ENCODE results near the gene MIP. TPM values are rescaled to one million over a fixed set of nuclear protein-coding genes. Genes with fewer than 3 reads are reported as not detected.

MIP gene
- total and polyA plus RNA-seq, 10 of the 15 experiments (the other 5 are each of a cell fraction or from before 2014, with no cell fraction given), result 0.04 to 0.18 (median 0.11) TPM; not detected in 3

- TF ChIP-seq, protein P1, sequence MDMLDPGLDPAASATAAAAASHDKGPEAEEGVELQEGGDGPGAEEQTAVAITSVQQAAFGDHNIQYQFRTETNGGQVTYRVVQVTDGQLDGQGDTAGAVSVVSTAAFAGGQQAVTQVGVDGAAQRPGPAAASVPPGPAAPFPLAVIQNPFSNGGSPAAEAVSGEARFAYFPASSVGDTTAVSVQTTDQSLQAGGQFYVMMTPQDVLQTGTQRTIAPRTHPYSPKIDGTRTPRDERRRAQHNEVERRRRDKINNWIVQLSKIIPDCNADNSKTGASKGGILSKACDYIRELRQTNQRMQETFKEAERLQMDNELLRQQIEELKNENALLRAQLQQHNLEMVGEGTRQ (IDR thresholded peaks at IDR 0.05; ENCODE audit: borderline replicate concordance, low read depth, low read length), result peak; percentile 92
- TF ChIP-seq, protein P2, sequence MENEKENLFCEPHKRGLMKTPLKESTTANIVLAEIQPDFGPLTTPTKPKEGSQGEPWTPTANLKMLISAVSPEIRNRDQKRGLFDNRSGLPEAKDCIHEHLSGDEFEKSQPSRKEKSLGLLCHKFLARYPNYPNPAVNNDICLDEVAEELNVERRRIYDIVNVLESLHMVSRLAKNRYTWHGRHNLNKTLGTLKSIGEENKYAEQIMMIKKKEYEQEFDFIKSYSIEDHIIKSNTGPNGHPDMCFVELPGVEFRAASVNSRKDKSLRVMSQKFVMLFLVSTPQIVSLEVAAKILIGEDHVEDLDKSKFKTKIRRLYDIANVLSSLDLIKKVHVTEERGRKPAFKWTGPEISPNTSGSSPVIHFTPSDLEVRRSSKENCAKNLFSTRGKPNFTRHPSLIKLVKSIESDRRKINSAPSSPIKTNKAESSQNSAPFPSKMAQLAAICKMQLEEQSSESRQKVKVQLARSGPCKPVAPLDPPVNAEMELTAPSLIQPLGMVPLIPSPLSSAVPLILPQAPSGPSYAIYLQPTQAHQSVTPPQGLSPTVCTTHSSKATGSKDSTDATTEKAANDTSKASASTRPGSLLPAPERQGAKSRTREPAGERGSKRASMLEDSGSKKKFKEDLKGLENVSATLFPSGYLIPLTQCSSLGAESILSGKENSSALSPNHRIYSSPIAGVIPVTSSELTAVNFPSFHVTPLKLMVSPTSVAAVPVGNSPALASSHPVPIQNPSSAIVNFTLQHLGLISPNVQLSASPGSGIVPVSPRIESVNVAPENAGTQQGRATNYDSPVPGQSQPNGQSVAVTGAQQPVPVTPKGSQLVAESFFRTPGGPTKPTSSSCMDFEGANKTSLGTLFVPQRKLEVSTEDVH (IDR thresholded peaks at IDR 0.05; ENCODE audit: low read depth, partially characterized antibody), result no peak
- TF ChIP-seq SPI1 (IDR thresholded peaks at IDR 0.05; ENCODE audit: borderline replicate concordance, insufficient read depth, low read depth, low read length) (peak; percentile 69), IRF3 (IDR thresholded peaks at IDR 0.05) (no peak), STAT1 (conservative IDR thresholded peaks at IDR 0.05) (no peak), ZBTB33 (IDR thresholded peaks at IDR 0.05) (no peak), NFXL1 (IDR thresholded peaks at IDR 0.05; ENCODE audit: borderline replicate concordance) (no peak), MEF2B (IDR thresholded peaks at IDR 0.05; ENCODE audit: partially characterized antibody, poor library complexity, severe bottlenecking) (no peak)
- TF ChIP-seq, protein P3, sequence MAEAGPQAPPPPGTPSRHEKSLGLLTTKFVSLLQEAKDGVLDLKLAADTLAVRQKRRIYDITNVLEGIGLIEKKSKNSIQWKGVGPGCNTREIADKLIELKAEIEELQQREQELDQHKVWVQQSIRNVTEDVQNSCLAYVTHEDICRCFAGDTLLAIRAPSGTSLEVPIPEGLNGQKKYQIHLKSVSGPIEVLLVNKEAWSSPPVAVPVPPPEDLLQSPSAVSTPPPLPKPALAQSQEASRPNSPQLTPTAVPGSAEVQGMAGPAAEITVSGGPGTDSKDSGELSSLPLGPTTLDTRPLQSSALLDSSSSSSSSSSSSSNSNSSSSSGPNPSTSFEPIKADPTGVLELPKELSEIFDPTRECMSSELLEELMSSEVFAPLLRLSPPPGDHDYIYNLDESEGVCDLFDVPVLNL (IDR thresholded peaks at IDR 0.05; ENCODE audit: low read depth, low read length), result no peak
- TF ChIP-seq, protein P4, sequence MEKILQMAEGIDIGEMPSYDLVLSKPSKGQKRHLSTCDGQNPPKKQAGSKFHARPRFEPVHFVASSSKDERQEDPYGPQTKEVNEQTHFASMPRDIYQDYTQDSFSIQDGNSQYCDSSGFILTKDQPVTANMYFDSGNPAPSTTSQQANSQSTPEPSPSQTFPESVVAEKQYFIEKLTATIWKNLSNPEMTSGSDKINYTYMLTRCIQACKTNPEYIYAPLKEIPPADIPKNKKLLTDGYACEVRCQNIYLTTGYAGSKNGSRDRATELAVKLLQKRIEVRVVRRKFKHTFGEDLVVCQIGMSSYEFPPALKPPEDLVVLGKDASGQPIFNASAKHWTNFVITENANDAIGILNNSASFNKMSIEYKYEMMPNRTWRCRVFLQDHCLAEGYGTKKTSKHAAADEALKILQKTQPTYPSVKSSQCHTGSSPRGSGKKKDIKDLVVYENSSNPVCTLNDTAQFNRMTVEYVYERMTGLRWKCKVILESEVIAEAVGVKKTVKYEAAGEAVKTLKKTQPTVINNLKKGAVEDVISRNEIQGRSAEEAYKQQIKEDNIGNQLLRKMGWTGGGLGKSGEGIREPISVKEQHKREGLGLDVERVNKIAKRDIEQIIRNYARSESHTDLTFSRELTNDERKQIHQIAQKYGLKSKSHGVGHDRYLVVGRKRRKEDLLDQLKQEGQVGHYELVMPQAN (conservative IDR thresholded peaks at IDR 0.05), result peak; percentile 81
- TF ChIP-seq, protein P5, sequence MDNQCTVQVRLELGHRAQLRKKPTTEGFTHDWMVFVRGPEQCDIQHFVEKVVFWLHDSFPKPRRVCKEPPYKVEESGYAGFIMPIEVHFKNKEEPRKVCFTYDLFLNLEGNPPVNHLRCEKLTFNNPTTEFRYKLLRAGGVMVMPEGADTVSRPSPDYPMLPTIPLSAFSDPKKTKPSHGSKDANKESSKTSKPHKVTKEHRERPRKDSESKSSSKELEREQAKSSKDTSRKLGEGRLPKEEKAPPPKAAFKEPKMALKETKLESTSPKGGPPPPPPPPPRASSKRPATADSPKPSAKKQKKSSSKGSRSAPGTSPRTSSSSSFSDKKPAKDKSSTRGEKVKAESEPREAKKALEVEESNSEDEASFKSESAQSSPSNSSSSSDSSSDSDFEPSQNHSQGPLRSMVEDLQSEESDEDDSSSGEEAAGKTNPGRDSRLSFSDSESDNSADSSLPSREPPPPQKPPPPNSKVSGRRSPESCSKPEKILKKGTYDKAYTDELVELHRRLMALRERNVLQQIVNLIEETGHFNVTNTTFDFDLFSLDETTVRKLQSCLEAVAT (IDR thresholded peaks at IDR 0.05), result 0 out of 2 replicates have a peak, but pooled peaks have one; percentile 16
Measured at GRCh38 chr12:56468216-56469006, 14.0 kb upstream of the MIP start, which contains the start of gene SPRYD4 (continued).

All from GM12878 (cell line).